ENCODE measurements around the gene DENR.
"Not testable (repeated sequence)": the region's sequence is repeated elsewhere in the genome, so short reads cannot be mapped to it uniquely, and the experiment has no call there.

Gene DENR

GRCh38 chr12:122726080-122726558, 26.5 kb upstream of the DENR start:
- FAIRE-seq (no peak), DNase-seq (ENCODE audit: insufficient read length, low spot score) (no peak)
- TF ChIP-seq POLR2A (IDR thresholded peaks at IDR 0.05; ENCODE audit: low read depth, low read length), result no peak

GRCh38 chr12:122729583-122730214, 22.9 kb upstream of the DENR start:
- no peak for TF ChIP-seq POLR2A (IDR thresholded peaks at IDR 0.05; ENCODE audit: low read depth, low read length)
- no peak for FAIRE-seq
- no peak for DNase-seq (ENCODE audit: insufficient read length, low spot score)

- no peak for FAIRE-seq
These were observed 22.2 kb upstream of the DENR start, which contains the start of gene HCAR1 for GRCh38 chr12:122730215-122731014. TSS of gene HCAR1 (minus strand) at chr12:122730844. CDS start at chr12:122730339, 505 bp downstream.

GRCh38 chr12:122732170-122732569, 20.5 kb upstream of the DENR start:
- no peak for DNase-seq (ENCODE audit: insufficient read length, low spot score)
- no peak for FAIRE-seq
- no peak for TF ChIP-seq POLR2A (IDR thresholded peaks at IDR 0.05; ENCODE audit: low read depth, low read length)

More at GRCh38 chr12:122730215-122731014, 22.2 kb upstream of the DENR start, which contains the start of gene HCAR1:
- no peak for DNase-seq (ENCODE audit: insufficient read length, low spot score)
- TF ChIP-seq POLR2A (IDR thresholded peaks at IDR 0.05; ENCODE audit: low read depth, low read length), result no peak

- FAIRE-seq, result no peak
- TF ChIP-seq POLR2A (IDR thresholded peaks at IDR 0.05; ENCODE audit: low read depth, low read length), result no peak
- no peak for DNase-seq (ENCODE audit: insufficient read length, low spot score)
These were observed 20.0 kb upstream of the DENR start for GRCh38 chr12:122732611-122733010.

GRCh38 chr12:122738571-122738970, 14.1 kb upstream of the DENR start:
- FAIRE-seq, result no peak
- no peak for DNase-seq (ENCODE audit: insufficient read length, low spot score)
- no peak for TF ChIP-seq POLR2A (IDR thresholded peaks at IDR 0.05; ENCODE audit: low read depth, low read length)

- TF ChIP-seq POLR2A (IDR thresholded peaks at IDR 0.05; ENCODE audit: low read depth, low read length), result no peak
- DNase-seq (ENCODE audit: insufficient read length, low spot score) (no peak), FAIRE-seq (no peak)
These were observed 12.3 kb upstream of the DENR start for GRCh38 chr12:122740351-122740750.

- DNase-seq (ENCODE audit: insufficient read length, low spot score) (no peak), FAIRE-seq (no peak)
- no peak for TF ChIP-seq POLR2A (IDR thresholded peaks at IDR 0.05; ENCODE audit: low read depth, low read length)
These were observed 8.6 kb upstream of the DENR start for GRCh38 chr12:122743895-122744525.

- FAIRE-seq, result no peak
- no peak for DNase-seq (ENCODE audit: insufficient read length, low spot score)
- no peak for TF ChIP-seq POLR2A (IDR thresholded peaks at IDR 0.05; ENCODE audit: low read depth, low read length)
These were observed 5.1 kb upstream of the DENR start for GRCh38 chr12:122747224-122748135.

GRCh38 chr12:122749569-122750332, 2.9 kb upstream of the DENR start:
- FAIRE-seq (no peak), DNase-seq (ENCODE audit: insufficient read length, low spot score) (no peak)
- TF ChIP-seq POLR2A (IDR thresholded peaks at IDR 0.05; ENCODE audit: low read depth, low read length), result no peak

GRCh38 chr12:122750781-122751515, 1.7 kb upstream of the DENR start:
- not testable (repeated sequence) for FAIRE-seq; DNase-seq (ENCODE audit: insufficient read length, low spot score)

- TF ChIP-seq POLR2A (IDR thresholded peaks at IDR 0.05; ENCODE audit: low read depth, low read length), result no peak
- no peak for FAIRE-seq
- DNase-seq (ENCODE audit: insufficient read length, low spot score), result no peak
These were observed 661 bp downstream of the DENR start for GRCh38 chr12:122753319-122753650.

Data from H54 (cell line).